ENCODE measurements around the gene C2CD2.

C2CD2 gene

GRCh38 chr21:41906770-41907169 is 47.0 kb downstream of the C2CD2 start:
- H3K9me3 Mint-ChIP-seq = no peaks in the 10 kb centered on the region
- no peak for DNase-seq
- H3K4me3 Mint-ChIP-seq = no peak overlapping the region
- H3K4me1 Mint-ChIP-seq = peaks cover 33% of the 10 kb centered on the region
- H3K27me3 Mint-ChIP-seq (ENCODE audit: low read depth, poor library complexity) = no peaks in the 10 kb centered on the region
- no peak for TF ChIP-seq CTCF (IDR thresholded peaks at IDR 0.05)
- H3K36me3 Mint-ChIP-seq (ENCODE audit: low read depth) = peaks cover 75% of the 10 kb centered on the region
- no peak overlapping the region for H3K27ac Mint-ChIP-seq

GRCh38 chr21:41903559-41904351 is 50.1 kb downstream of the C2CD2 start:
- H3K27me3 Mint-ChIP-seq (ENCODE audit: low read depth, poor library complexity) = peaks cover 3% of the 10 kb centered on the region
- no peaks in the 10 kb centered on the region for H3K9me3 Mint-ChIP-seq
- peak overlapping the region; percentile 36 for H3K27ac Mint-ChIP-seq
- H3K36me3 Mint-ChIP-seq (ENCODE audit: low read depth) = peaks cover 71% of the 10 kb centered on the region
- H3K4me1 Mint-ChIP-seq = peaks cover 29% of the 10 kb centered on the region
- no peak overlapping the region for H3K4me3 Mint-ChIP-seq
- TF ChIP-seq CTCF (IDR thresholded peaks at IDR 0.05) = no peak
- no peak for DNase-seq

GRCh38 chr21:41902946-41903345 is 50.9 kb downstream of the C2CD2 start:
- no peak for TF ChIP-seq CTCF (IDR thresholded peaks at IDR 0.05)
- peaks cover 27% of the 10 kb centered on the region for H3K4me1 Mint-ChIP-seq
- peaks cover 3% of the 10 kb centered on the region for H3K27me3 Mint-ChIP-seq (ENCODE audit: low read depth, poor library complexity)
- no peak for DNase-seq
- H3K36me3 Mint-ChIP-seq (ENCODE audit: low read depth) = peaks cover 71% of the 10 kb centered on the region
- H3K4me3 Mint-ChIP-seq = no peak overlapping the region
- no peaks in the 10 kb centered on the region for H3K9me3 Mint-ChIP-seq
- H3K27ac Mint-ChIP-seq = no peak overlapping the region

- Mint-ChIP-seq H3K4me1 (peaks cover 27% of the 10 kb centered on the region), H3K9me3 (no peaks in the 10 kb centered on the region), H3K4me3 (no peak overlapping the region), H3K27ac (no peak overlapping the region), H3K36me3 (ENCODE audit: low read depth) (peaks cover 60% of the 10 kb centered on the region), H3K27me3 (ENCODE audit: low read depth, poor library complexity) (peaks cover 3% of the 10 kb centered on the region)
- no peak for TF ChIP-seq CTCF (IDR thresholded peaks at IDR 0.05)
- DNase-seq = no peak
These were observed 52.0 kb downstream of the C2CD2 start for GRCh38 chr21:41901782-41902181.

GRCh38 chr21:41901099-41901498 is 52.7 kb downstream of the C2CD2 start:
- H3K9me3 Mint-ChIP-seq = no peaks in the 10 kb centered on the region
- H3K36me3 Mint-ChIP-seq (ENCODE audit: low read depth) = peaks cover 53% of the 10 kb centered on the region
- H3K27me3 Mint-ChIP-seq (ENCODE audit: low read depth, poor library complexity) = peaks cover 3% of the 10 kb centered on the region

More at GRCh38 chr21:41901099-41901498, 52.7 kb downstream of the C2CD2 start:
- DNase-seq = no peak
- H3K4me1 Mint-ChIP-seq = peaks cover 31% of the 10 kb centered on the region
- H3K4me3 Mint-ChIP-seq = no peak overlapping the region
- no peak for TF ChIP-seq CTCF (IDR thresholded peaks at IDR 0.05)
- H3K27ac Mint-ChIP-seq = no peak overlapping the region
